ENCODE results near the gene CEP250.

CEP250 gene

GRCh38 chr20:35546127-35546526 is 90.7 kb downstream of the CEP250 start:
- TF ChIP-seq SIN3A (IDR thresholded peaks at IDR 0.05; ENCODE audit: borderline replicate concordance, insufficient read depth, low read length) (no peak), TAF1 (IDR thresholded peaks at IDR 0.05; ENCODE audit: borderline replicate concordance, insufficient read depth, low read length) (no peak), POLR2AphosphoS5 (IDR thresholded peaks at IDR 0.05; ENCODE audit: low read depth, low read length) (no peak), FOXP2 (optimal IDR thresholded peaks at IDR 0.05; ENCODE audit: borderline replicate concordance, extremely low read depth, extremely low read length, insufficient read depth) (no peak)
- TF ChIP-seq, protein P1, sequence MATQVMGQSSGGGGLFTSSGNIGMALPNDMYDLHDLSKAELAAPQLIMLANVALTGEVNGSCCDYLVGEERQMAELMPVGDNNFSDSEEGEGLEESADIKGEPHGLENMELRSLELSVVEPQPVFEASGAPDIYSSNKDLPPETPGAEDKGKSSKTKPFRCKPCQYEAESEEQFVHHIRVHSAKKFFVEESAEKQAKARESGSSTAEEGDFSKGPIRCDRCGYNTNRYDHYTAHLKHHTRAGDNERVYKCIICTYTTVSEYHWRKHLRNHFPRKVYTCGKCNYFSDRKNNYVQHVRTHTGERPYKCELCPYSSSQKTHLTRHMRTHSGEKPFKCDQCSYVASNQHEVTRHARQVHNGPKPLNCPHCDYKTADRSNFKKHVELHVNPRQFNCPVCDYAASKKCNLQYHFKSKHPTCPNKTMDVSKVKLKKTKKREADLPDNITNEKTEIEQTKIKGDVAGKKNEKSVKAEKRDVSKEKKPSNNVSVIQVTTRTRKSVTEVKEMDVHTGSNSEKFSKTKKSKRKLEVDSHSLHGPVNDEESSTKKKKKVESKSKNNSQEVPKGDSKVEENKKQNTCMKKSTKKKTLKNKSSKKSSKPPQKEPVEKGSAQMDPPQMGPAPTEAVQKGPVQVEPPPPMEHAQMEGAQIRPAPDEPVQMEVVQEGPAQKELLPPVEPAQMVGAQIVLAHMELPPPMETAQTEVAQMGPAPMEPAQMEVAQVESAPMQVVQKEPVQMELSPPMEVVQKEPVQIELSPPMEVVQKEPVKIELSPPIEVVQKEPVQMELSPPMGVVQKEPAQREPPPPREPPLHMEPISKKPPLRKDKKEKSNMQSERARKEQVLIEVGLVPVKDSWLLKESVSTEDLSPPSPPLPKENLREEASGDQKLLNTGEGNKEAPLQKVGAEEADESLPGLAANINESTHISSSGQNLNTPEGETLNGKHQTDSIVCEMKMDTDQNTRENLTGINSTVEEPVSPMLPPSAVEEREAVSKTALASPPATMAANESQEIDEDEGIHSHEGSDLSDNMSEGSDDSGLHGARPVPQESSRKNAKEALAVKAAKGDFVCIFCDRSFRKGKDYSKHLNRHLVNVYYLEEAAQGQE (IDR thresholded peaks at IDR 0.05; ENCODE audit: insufficient read depth in 1 of 2, low read depth in 2 of 2, low read length in 2 of 2): no peak

DNA sequence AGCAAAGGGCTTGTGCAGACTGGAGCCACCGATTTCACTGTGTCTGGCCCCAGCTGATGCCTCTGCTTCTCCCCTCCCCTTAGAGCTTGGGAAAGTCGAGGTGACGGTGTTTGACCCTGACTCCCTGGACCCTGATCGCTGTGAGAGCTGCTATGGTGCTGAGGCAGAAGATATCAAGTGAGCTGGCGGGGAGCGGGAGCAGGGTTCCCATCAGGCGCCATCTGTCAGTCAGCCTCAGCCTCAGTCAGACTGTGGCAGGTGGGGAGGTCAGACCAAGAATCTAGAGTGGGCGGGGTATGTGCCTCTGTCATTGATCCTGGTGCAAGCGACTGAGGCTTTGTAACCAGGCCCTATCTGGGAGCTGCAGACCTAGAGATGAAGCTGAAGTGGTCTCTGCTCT is 91.9 kb downstream of the CEP250 start:
- TF ChIP-seq SIN3A (IDR thresholded peaks at IDR 0.05; ENCODE audit: borderline replicate concordance, insufficient read depth, low read length): no peak
- no peak for TF ChIP-seq TAF1 (IDR thresholded peaks at IDR 0.05; ENCODE audit: borderline replicate concordance, insufficient read depth, low read length)
- TF ChIP-seq POLR2AphosphoS5 (IDR thresholded peaks at IDR 0.05; ENCODE audit: low read depth, low read length): no peak
- no peak for TF ChIP-seq FOXP2 (optimal IDR thresholded peaks at IDR 0.05; ENCODE audit: borderline replicate concordance, extremely low read depth, extremely low read length, insufficient read depth)
- TF ChIP-seq, protein P1 (IDR thresholded peaks at IDR 0.05; ENCODE audit: insufficient read depth in 1 of 2, low read depth in 2 of 2, low read length in 2 of 2): no peak

- no peak for TF ChIP-seq SIN3A (IDR thresholded peaks at IDR 0.05; ENCODE audit: borderline replicate concordance, insufficient read depth, low read length)
- no peak for TF ChIP-seq TAF1 (IDR thresholded peaks at IDR 0.05; ENCODE audit: borderline replicate concordance, insufficient read depth, low read length)
- TF ChIP-seq POLR2AphosphoS5 (IDR thresholded peaks at IDR 0.05; ENCODE audit: low read depth, low read length): no peak
- TF ChIP-seq, protein P1 (IDR thresholded peaks at IDR 0.05; ENCODE audit: insufficient read depth in 1 of 2, low read depth in 2 of 2, low read length in 2 of 2): no peak
- no peak for TF ChIP-seq FOXP2 (optimal IDR thresholded peaks at IDR 0.05; ENCODE audit: borderline replicate concordance, extremely low read depth, extremely low read length, insufficient read depth)
Observed at GRCh38 chr20:35551503-35551902, 96.1 kb downstream of the CEP250 start.

- TF ChIP-seq TAF1 (IDR thresholded peaks at IDR 0.05; ENCODE audit: borderline replicate concordance, insufficient read depth, low read length): no peak
- no peak for TF ChIP-seq SIN3A (IDR thresholded peaks at IDR 0.05; ENCODE audit: borderline replicate concordance, insufficient read depth, low read length)
- no peak for TF ChIP-seq POLR2AphosphoS5 (IDR thresholded peaks at IDR 0.05; ENCODE audit: low read depth, low read length)
- TF ChIP-seq, protein P1 (IDR thresholded peaks at IDR 0.05; ENCODE audit: insufficient read depth in 1 of 2, low read depth in 2 of 2, low read length in 2 of 2): no peak
- no peak for TF ChIP-seq FOXP2 (optimal IDR thresholded peaks at IDR 0.05; ENCODE audit: borderline replicate concordance, extremely low read depth, extremely low read length, insufficient read depth)
Observed at GRCh38 chr20:35552914-35553313, 97.5 kb downstream of the CEP250 start.
